ENCODE results near the gene TTLL10. TPM values are rescaled to one million over a fixed set of nuclear protein-coding genes. Genes with fewer than 3 reads are reported as not detected.

The TTLL10 gene
- total RNA-seq, 1 donor from 2014 or later, result 0.89 TPM

DNA sequence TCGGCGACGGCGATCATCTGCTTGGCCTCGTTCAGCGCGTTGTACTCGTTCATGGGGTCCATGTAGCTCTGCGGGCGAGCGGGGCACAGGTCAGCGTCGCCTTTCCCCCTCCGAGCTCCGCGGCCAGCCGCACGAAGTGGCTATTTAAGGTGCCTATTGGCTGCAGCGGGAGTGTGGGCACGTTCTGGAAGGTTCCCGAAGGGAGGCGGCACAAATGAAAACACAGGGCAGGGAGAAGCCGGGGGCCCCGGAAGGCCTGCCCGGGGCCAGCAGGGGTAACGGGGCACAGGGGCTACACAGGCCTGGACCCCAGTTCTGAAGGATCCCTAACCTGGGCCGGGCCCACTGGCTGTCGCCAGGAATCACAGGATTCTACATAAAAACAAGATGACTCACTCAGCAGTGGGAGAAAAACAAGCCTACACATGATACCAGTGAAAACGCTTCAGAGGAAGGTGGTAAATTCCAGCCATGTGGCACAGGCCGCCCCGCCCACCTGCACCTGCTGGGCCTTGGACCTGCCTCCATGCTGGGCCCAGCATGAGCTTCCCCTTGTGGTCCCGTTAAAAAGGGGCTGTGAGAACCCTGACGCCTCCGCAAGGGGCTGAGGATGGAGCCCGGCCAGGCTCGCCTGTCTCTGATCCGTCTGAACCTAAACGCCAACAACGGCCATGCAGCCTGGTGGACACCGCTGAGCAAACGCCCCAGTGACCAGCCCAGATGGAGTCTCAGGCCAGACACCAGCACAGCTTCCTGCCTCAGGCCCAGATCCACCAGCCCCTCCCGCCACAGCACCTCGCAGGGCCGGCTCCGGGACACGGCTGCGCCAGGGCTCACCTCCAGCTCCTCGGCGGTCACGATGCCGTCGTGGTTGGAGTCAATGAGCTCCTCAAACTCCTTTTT is 44.2 kb downstream of the TTLL10 start:
- intact Hi-C loops (cut with micrococcal nuclease), result no loop called here

GRCh38 chr1:1218524-1219200 is 45.0 kb downstream of the TTLL10 start:
- intact Hi-C loops (cut with micrococcal nuclease), result no loop called here

- intact Hi-C loops (cut with micrococcal nuclease), result no loop called here
These were observed 45.7 kb downstream of the TTLL10 start for GRCh38 chr1:1219341-1219740.

- intact Hi-C loops (cut with micrococcal nuclease), result no loop called here
These were observed 46.5 kb downstream of the TTLL10 start for GRCh38 chr1:1220197-1220596.

- intact Hi-C loops (cut with micrococcal nuclease), result no loop called here
These were observed 48.4 kb downstream of the TTLL10 start for GRCh38 chr1:1221887-1222574.

DNA sequence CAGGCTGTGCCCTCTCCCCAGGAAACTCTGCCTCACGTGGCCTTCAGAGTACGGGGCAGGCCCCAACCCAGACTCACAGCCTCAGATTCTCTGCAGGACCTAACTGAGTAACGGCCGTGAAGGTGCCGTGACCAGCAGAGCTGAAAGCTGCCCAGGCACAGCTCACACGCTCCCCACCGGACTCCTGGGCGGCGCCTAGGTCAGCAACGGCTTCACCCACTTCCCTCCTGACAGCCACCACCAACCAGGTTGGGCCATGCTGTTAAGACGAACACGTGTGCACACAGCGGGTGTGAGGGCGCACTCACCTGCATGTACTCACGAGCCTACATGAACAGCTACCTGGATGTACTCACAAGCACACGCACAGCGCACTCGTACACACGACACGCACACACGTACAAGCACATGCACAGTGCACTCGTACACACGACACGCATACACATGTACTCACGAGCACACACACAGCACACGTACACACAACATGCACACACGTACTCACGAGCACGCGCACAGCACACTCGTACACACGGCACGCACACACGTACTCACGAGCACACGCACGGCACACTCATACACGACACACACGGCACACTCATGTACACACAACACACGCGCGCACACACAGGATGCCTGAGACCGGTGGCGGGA is 49.0 kb downstream of the TTLL10 start:
- intact Hi-C loops (cut with micrococcal nuclease), result no loop called here

DNA sequence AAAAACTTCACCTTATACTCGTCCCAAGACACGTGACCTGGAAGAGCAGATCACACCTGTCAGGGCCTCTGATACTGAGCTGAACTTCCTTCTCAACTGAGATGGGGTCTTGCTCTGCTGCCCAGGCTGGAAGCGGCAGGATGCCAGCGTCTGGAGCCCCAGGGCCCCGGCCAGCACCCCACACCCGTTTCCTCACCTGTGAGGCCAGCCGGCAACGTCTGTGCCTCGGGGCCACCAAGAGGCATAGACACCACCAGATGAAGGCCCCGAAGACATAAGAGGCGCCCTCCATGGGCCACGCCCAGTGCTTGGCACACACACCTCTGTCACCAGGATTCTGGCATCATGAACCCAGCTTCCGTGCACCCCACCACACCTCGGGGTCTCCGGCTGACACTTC is 49.6 kb downstream of the TTLL10 start:
- intact Hi-C loops (cut with micrococcal nuclease), result no loop called here

- intact Hi-C loops (cut with micrococcal nuclease), result no loop called here
These were observed 50.2 kb downstream of the TTLL10 start for GRCh38 chr1:1223891-1224290.

- intact Hi-C loops (cut with micrococcal nuclease), result no loop called here
These were observed 51.7 kb downstream of the TTLL10 start for GRCh38 chr1:1225238-1225845.

DNA sequence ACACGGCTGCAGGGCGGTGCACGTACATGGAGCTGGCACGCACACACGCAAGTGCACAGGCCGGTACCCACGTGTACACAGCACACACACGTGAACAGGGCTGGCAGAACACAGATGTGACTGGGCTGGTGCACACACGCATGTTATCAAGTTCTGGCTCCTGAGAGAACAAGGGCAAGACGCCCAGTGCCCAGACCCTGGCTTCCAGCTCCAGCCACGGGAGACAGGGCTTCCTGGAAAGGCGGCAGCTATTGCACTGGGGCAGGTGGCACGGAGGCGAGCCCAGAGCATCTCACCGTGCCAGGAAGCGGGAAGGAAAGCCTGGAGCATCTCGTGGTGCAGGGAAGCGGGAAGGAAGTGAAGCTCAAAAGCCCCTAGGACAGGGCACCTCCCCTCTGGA is 52.2 kb downstream of the TTLL10 start:
- intact Hi-C loops (cut with micrococcal nuclease), result no loop called here

- intact Hi-C loops (cut with micrococcal nuclease), result no loop called here
These were observed 53.1 kb downstream of the TTLL10 start for GRCh38 chr1:1226566-1227362.

DNA sequence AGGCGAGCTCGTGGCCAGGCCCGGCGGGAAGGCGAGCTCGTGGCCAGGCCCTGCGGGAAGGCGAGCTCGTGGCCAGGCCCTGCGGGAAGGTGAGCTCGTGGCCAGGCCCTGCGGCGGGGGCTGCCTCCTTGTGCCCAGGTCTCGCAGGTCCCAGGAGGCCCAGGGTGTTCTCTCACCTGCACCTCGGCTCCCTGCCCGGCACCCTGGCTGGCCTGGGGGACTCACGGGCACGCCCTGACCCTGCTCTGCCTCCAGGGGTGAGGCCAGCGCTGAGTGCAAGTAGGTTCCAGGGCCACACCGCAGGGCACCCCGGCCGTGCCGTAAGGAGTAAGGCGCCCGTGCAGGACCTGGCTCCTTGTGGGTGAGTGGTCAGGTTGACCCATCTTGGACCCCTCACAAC is 53.7 kb downstream of the TTLL10 start:
- intact Hi-C loops (cut with micrococcal nuclease), result no loop called here

DNA sequence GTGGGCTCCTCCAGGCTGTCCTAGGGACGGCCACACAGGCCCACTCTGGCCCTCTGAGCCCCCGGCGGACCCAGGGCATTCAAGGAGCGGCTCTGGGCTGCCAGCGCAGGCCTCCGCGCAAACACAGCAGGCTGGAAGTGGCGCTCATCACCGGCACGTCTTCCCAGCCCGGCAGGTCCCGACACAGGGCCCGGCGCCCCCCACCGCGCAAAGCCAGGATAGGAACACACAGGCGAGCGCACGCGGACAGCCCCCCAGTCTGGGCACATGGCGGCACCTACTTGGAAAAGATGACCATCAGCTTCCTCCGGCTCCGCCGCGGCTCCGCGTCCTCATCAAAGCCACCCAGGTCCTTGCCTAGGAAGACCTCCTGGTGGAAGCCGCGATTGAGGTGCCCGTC is 54.5 kb downstream of the TTLL10 start:
- intact Hi-C loops (cut with micrococcal nuclease), result no loop called here

DNA sequence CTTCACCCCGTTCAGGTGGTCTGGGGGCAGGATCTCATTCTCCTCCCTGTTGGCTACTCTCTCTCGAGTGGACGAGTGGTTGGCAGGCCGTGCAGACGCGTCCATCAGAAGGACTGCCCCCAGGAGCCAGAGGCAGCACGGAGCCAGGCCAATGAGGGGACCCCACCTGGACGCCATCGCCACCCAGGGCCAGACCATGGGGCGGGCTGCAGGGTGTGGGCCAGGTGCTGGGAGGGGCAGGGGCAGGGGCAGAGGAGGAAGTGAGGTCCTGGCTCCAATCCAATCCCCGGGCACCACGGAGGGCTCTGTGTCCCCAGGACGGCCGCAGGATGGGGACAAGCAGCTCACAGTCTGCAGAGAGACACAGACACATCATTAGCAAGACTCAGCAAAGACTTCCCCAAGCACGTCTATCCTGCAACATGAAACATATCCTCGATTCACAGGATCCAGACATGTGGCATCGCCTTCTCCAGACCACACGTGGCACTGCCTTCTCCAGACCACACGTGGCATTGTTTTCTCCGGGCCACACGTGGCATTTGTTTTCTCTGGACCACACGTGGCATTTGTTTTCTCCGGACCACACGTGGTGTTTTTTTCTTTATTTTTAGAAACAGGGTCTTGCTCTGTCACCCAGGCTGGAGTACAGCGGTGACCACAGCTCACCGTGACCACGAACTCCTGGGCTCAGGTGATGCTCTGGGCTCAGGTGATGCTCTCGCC is 55.1 kb downstream of the TTLL10 start:
- intact Hi-C loops (cut with micrococcal nuclease), result no loop called here

GRCh38 chr1:1229770-1230169 is 56.1 kb downstream of the TTLL10 start:
- intact Hi-C loops (cut with micrococcal nuclease), result loop anchor here (2.0 kb wide), 1 partner anchor 107 kb away; no protein-coding TSS in a partner anchor

GRCh38 chr1:1230656-1231399 is 57.1 kb downstream of the TTLL10 start:
- intact Hi-C loops (cut with micrococcal nuclease), result loop anchor here (2.0 kb wide), 1 partner anchor 108 kb away; no protein-coding TSS in a partner anchor

GRCh38 chr1:1231400-1232207 is 57.9 kb downstream of the TTLL10 start, which contains the start of gene SDF4:
SDF4 (minus strand) TSS chr1:1232001; CDS start chr1:1228772, 3,229 bp downstream.
- intact Hi-C loops (cut with micrococcal nuclease), result loop anchor here (1.0 to 2.0 kb wide), 4 partner anchors 19 to 115 kb away; partner anchors contain the start of genes C1orf159 and UBE2J2

All from T-helper 2 cell treated with Interferon-gamma antibody and Interleukin-4, amounts not matched to agents 100 ng/mL and 5 ng/mL, for 36 hours (primary cell).